Measurements from ENCODE around the gene USH2A.

Gene USH2A

GRCh38 chr1:216462066-216462775, 39.0 kb upstream of the USH2A start:
- H4K20me1 ChIP-seq (ENCODE audit: insufficient read depth, low read length, poor library complexity, severe bottlenecking): no peaks in the 10 kb centered on the region
- no peaks in the 10 kb centered on the region for H3K36me3 ChIP-seq (ENCODE audit: insufficient read depth, low read length)
- no peak overlapping the region for H3K4me3 ChIP-seq (ENCODE audit: low read length, poor library complexity, severe bottlenecking)
- H3K4me2 ChIP-seq (ENCODE audit: low read depth, low read length, poor library complexity, severe bottlenecking): no peak overlapping the region
- no peaks in the 10 kb centered on the region for H3K4me1 ChIP-seq (ENCODE audit: insufficient read depth, low read length, poor library complexity, severe bottlenecking)
- TF ChIP-seq EZH2phosphoT487 (IDR thresholded peaks at IDR 0.05; ENCODE audit: borderline replicate concordance): no peak
- TF ChIP-seq, protein P1, sequence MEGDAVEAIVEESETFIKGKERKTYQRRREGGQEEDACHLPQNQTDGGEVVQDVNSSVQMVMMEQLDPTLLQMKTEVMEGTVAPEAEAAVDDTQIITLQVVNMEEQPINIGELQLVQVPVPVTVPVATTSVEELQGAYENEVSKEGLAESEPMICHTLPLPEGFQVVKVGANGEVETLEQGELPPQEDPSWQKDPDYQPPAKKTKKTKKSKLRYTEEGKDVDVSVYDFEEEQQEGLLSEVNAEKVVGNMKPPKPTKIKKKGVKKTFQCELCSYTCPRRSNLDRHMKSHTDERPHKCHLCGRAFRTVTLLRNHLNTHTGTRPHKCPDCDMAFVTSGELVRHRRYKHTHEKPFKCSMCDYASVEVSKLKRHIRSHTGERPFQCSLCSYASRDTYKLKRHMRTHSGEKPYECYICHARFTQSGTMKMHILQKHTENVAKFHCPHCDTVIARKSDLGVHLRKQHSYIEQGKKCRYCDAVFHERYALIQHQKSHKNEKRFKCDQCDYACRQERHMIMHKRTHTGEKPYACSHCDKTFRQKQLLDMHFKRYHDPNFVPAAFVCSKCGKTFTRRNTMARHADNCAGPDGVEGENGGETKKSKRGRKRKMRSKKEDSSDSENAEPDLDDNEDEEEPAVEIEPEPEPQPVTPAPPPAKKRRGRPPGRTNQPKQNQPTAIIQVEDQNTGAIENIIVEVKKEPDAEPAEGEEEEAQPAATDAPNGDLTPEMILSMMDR (conservative IDR thresholded peaks at IDR 0.05; ENCODE audit: low read length): no peak
- H3K27me3 ChIP-seq (ENCODE audit: insufficient read depth, low read length, poor library complexity, severe bottlenecking): no peaks in the 10 kb centered on the region
- no peaks in the 10 kb centered on the region for H3F3A ChIP-seq (ENCODE audit: low read depth)
- H3K9ac ChIP-seq (ENCODE audit: low read depth, low read length, poor library complexity, severe bottlenecking): no peak overlapping the region
- H3K79me2 ChIP-seq (ENCODE audit: insufficient read depth, low read length): no peaks in the 10 kb centered on the region
- no peaks in the 10 kb centered on the region for H3K9me2 ChIP-seq (replicated peaks; ENCODE audit: low read depth, low read length)
- no peak overlapping the region for H2AFZ ChIP-seq (ENCODE audit: low read length)
- no peaks in the 10 kb centered on the region for H3K9me3 ChIP-seq (ENCODE audit: insufficient read depth, low read depth, low read length)

DNA sequence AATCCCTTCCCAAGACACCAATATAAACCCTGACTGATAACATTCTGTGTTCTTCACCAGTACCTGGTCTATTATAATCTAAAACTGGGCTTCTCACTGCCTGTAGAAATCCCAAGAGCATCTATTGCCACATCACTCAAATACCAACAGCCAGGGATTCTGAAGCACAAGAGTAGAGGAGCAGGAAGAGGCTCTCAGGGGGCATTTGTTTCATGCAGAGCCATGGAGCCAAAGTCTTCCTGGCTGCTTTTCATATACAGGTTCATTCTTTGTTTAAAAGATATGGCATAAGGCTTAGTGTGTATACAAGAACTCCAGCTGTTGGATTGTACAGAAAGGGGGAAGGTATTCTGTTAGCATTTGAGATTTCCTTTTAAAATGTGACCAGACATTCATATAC, 38.2 kb upstream of the USH2A start:
- Histone ChIP-seq H3K4me3 (ENCODE audit: low read length, poor library complexity, severe bottlenecking) (no peak overlapping the region), H3K9ac (ENCODE audit: low read depth, low read length, poor library complexity, severe bottlenecking) (no peak overlapping the region), H2AFZ (ENCODE audit: low read length) (no peak overlapping the region), H3K27me3 (ENCODE audit: insufficient read depth, low read length, poor library complexity, severe bottlenecking) (no peaks in the 10 kb centered on the region), H3F3A (ENCODE audit: low read depth) (no peaks in the 10 kb centered on the region), H3K9me3 (ENCODE audit: insufficient read depth, low read depth, low read length) (no peaks in the 10 kb centered on the region), H4K20me1 (ENCODE audit: insufficient read depth, low read length, poor library complexity, severe bottlenecking) (no peaks in the 10 kb centered on the region), H3K79me2 (ENCODE audit: insufficient read depth, low read length) (no peaks in the 10 kb centered on the region), H3K4me1 (ENCODE audit: insufficient read depth, low read length, poor library complexity, severe bottlenecking) (no peaks in the 10 kb centered on the region), H3K36me3 (ENCODE audit: insufficient read depth, low read length) (no peaks in the 10 kb centered on the region), H3K4me2 (ENCODE audit: low read depth, low read length, poor library complexity, severe bottlenecking) (no peak overlapping the region), H3K9me2 (replicated peaks; ENCODE audit: low read depth, low read length) (no peaks in the 10 kb centered on the region)
- TF ChIP-seq EZH2phosphoT487 (IDR thresholded peaks at IDR 0.05; ENCODE audit: borderline replicate concordance): no peak
- TF ChIP-seq, protein P1 (conservative IDR thresholded peaks at IDR 0.05; ENCODE audit: low read length): no peak

DNA sequence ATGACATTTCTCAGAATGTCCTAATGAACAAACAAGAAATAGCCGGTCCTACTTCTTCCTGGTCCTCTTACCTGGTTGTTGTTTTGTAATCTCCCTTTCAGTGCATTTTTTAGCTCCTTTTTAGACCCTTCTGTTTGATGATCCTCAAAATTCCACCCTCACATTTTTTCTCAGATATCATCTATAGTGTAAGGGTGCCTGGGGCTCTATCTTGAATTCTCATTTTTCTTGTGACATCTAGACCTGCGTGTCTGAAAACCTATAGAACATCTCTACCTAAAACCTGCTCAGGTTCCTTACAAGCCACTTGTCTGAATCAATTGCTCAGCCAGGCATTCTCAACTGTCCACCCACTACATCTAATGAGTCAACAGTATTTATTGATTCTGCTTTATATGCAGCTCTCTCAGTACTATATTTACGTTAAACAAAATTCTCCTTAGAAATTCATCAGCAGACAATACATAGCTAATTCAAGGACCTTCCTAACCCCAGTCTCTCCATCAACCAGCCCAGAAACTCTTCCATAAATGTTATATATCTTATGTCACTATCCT, 36.5 kb upstream of the USH2A start:
- H3K27me3 ChIP-seq (ENCODE audit: insufficient read depth, low read length, poor library complexity, severe bottlenecking): no peaks in the 10 kb centered on the region

More for the DNA sequence above, 36.5 kb upstream of the USH2A start:
- Histone ChIP-seq H3K36me3 (ENCODE audit: insufficient read depth, low read length) (no peaks in the 10 kb centered on the region), H3K9me2 (replicated peaks; ENCODE audit: low read depth, low read length) (no peaks in the 10 kb centered on the region), H3K79me2 (ENCODE audit: insufficient read depth, low read length) (no peaks in the 10 kb centered on the region), H3F3A (ENCODE audit: low read depth) (no peaks in the 10 kb centered on the region), H3K4me1 (ENCODE audit: insufficient read depth, low read length, poor library complexity, severe bottlenecking) (no peaks in the 10 kb centered on the region), H2AFZ (ENCODE audit: low read length) (no peak overlapping the region), H3K4me2 (ENCODE audit: low read depth, low read length, poor library complexity, severe bottlenecking) (no peak overlapping the region), H3K4me3 (ENCODE audit: low read length, poor library complexity, severe bottlenecking) (no peak overlapping the region), H4K20me1 (ENCODE audit: insufficient read depth, low read length, poor library complexity, severe bottlenecking) (no peaks in the 10 kb centered on the region), H3K9ac (ENCODE audit: low read depth, low read length, poor library complexity, severe bottlenecking) (no peak overlapping the region), H3K9me3 (ENCODE audit: insufficient read depth, low read depth, low read length) (no peaks in the 10 kb centered on the region)
- TF ChIP-seq, protein P1 (conservative IDR thresholded peaks at IDR 0.05; ENCODE audit: low read length): no peak
- no peak for TF ChIP-seq EZH2phosphoT487 (IDR thresholded peaks at IDR 0.05; ENCODE audit: borderline replicate concordance)
